HepG2 (cell line): Measurements from ENCODE around the gene ADGRB2. TPM values are rescaled to one million over a fixed set of nuclear protein-coding genes. Genes with fewer than 3 reads are reported as not detected.

Source experiments
- AKNA ChIP-seq: sonication (generic); formaldehyde crosslinking; IDR thresholded peaks from 2 replicates; pipeline ENCODE4 v1.4.0; 2020; ENCODE audit warnings: missing genetic modification reagents, borderline replicate concordance
- BRCA1 ChIP-seq: sonication (generic); formaldehyde crosslinking; IDR thresholded peaks from 2 replicates; pipeline ENCODE4 v1.4.0; 2020; ENCODE audit warnings: missing genetic modification reagents
- DPF2 ChIP-seq: sonication (generic); formaldehyde crosslinking; IDR thresholded peaks from 2 replicates; pipeline ENCODE4 v1.4.0; 2020; ENCODE audit warnings: mild to moderate bottlenecking, low read depth, missing genetic modification reagents, borderline replicate concordance
- ELF1 ChIP-seq: sonication (generic); formaldehyde crosslinking; IDR thresholded peaks from 2 replicates; pipeline ENCODE4 v1.4.0; 2020; ENCODE audit warnings: missing genetic modification reagents
- KAT8 ChIP-seq: IDR thresholded peaks from 2 replicates; pipeline ENCODE4 v1.6.1; 2016; ENCODE audit warnings: missing genetic modification reagents, missing compliant biosample characterization
- MAF1 ChIP-seq: sonication (generic); formaldehyde crosslinking; IDR thresholded peaks from 2 replicates; pipeline ENCODE4 v1.5.0; 2020; ENCODE audit warnings: missing genetic modification reagents, borderline replicate concordance
- MEIS2 ChIP-seq: sonication (generic); formaldehyde crosslinking; IDR thresholded peaks from 2 replicates; pipeline ENCODE4 v1.9.0; 2021; ENCODE audit warnings: mild to moderate bottlenecking, missing genetic modification reagents
- MTA1 ChIP-seq: sonication (generic); formaldehyde crosslinking; IDR thresholded peaks from 2 replicates; pipeline ENCODE4 v1.4.0; 2020; ENCODE audit warnings: missing genetic modification reagents, mild to moderate bottlenecking, borderline replicate concordance
- NCOR1 ChIP-seq: fragments of 200-600 bp; sonication (generic); IDR thresholded peaks from 2 replicates; pipeline ENCODE4 v1.7.0; 2017; ENCODE audit warnings: antibody characterized with exemption, low read length, borderline replicate concordance
- SALL1 ChIP-seq: sonication (generic); formaldehyde crosslinking; IDR thresholded peaks from 2 replicates; pipeline ENCODE4 v1.8.0; 2022; ENCODE audit warnings: mild to moderate bottlenecking, missing genetic modification reagents
- STAT5B ChIP-seq: sonication (generic); formaldehyde crosslinking; IDR thresholded peaks from 2 replicates; pipeline ENCODE4 v1.4.0; 2020; ENCODE audit warnings: missing genetic modification reagents
- ZFP37 ChIP-seq: sonication (generic); formaldehyde crosslinking; IDR thresholded peaks from 2 replicates; pipeline ENCODE4 v1.4.0; 2020; ENCODE audit warnings: missing genetic modification reagents, borderline replicate concordance
- ZNF12 ChIP-seq: sonication (generic); formaldehyde crosslinking; IDR thresholded peaks from 2 replicates; pipeline ENCODE4 v1.5.0; 2020; ENCODE audit warnings: missing genetic modification reagents
- ZNF207 ChIP-seq: fragments of 450-650 bp; IDR thresholded peaks from 2 replicates; pipeline ENCODE4 v1.6.1; 2016; ENCODE audit warnings: antibody characterized with exemption, borderline replicate concordance
- ZNF331 ChIP-seq: sonication (generic); formaldehyde crosslinking; IDR thresholded peaks from 2 replicates; pipeline ENCODE4 v1.4.0; 2020; ENCODE audit warnings: missing genetic modification reagents
- ZNF510 ChIP-seq: sonication (generic); formaldehyde crosslinking; IDR thresholded peaks from 2 replicates; pipeline ENCODE4 v1.4.0; 2020; ENCODE audit warnings: low read depth, mild to moderate bottlenecking, missing genetic modification reagents
- ZSCAN12 ChIP-seq: sonication (generic); formaldehyde crosslinking; IDR thresholded peaks from 2 replicates; pipeline ENCODE4 v1.9.0; 2021; ENCODE audit warnings: mild to moderate bottlenecking, missing genetic modification reagents
- polyA plus RNA-seq, 8 experiments: library from polyadenylated mRNA; depleted of rRNA in 3 of 8; stranded (reverse) in 7 of 8; unstranded in 1 of 8; fragments of >200 nt; fragmentation: Illumina TruSeq in 4 of 8; extraction: Trizol in 4 of 8; gene quantifications; 2 replicates each; pipeline versions ENCODE4 v1.2.1 to v1.2.3, GENCODE V29; 2011 to 2016; ENCODE audit warnings: low read depth in 4 of 8, missing spikeins in 1 of 8, mixed read lengths in 1 of 8; ENCODE audit not compliant: insufficient read depth in 1 of 8
- total RNA-seq, 5 experiments: library from RNA; depleted of rRNA; stranded (reverse); fragments of >200 nt; fragmentation: Illumina TruSeq; extraction: Trizol; gene quantifications; 2 replicates each; pipeline ENCODE4 v1.2.3, GENCODE V29; 2016; ENCODE audit warnings: low read depth in 1 of 5
- TF ChIP-seq, protein P1 (sequence below): sonication (generic); formaldehyde crosslinking; IDR thresholded peaks from 2 replicates; pipeline ENCODE4 v1.8.1; 2023; ENCODE audit warnings: mild to moderate bottlenecking, missing genetic modification reagents
- TF ChIP-seq, protein P2 (sequence below): sonication (generic); formaldehyde crosslinking; IDR thresholded peaks from 2 replicates; pipeline ENCODE4 v1.8.1; 2022; ENCODE audit warnings: low read depth, mild to moderate bottlenecking, missing genetic modification reagents
- TF ChIP-seq, protein P3 (sequence below): sonication (generic); formaldehyde crosslinking; conservative IDR thresholded peaks from 2 replicates; pipeline ENCODE4 v1.8.0; 2022; ENCODE audit warnings: low read depth, missing genetic modification reagents

ADGRB2 gene
- total and polyA plus RNA-seq, 2 of the 13 experiments (the other 11 are each of a cell fraction or from before 2014, with no cell fraction given), result 0.03 to 0.09 TPM

- TF ChIP-seq, protein P1, sequence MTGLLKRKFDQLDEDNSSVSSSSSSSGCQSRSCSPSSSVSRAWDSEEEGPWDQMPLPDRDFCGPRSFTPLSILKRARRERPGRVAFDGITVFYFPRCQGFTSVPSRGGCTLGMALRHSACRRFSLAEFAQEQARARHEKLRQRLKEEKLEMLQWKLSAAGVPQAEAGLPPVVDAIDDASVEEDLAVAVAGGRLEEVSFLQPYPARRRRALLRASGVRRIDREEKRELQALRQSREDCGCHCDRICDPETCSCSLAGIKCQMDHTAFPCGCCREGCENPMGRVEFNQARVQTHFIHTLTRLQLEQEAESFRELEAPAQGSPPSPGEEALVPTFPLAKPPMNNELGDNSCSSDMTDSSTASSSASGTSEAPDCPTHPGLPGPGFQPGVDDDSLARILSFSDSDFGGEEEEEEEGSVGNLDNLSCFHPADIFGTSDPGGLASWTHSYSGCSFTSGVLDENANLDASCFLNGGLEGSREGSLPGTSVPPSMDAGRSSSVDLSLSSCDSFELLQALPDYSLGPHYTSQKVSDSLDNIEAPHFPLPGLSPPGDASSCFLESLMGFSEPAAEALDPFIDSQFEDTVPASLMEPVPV, result no peak
- TF ChIP-seq ZSCAN12 (peak; percentile 97), ELF1 (CRISPR knock-in tag) (no peak), ZNF207 (no peak), MAF1 (CRISPR knock-in tag) (peak; percentile 83; the same call in 1 of the 2 replicates), AKNA (CRISPR knock-in tag) (peak; percentile 88; the same call in 1 of the 2 replicates), KAT8 (0 out of 2 replicates have a peak, but pooled peaks have one; percentile 27), DPF2 (CRISPR knock-in tag) (no peak), ZNF510 (CRISPR knock-in tag) (no peak), NCOR1 (no peak), BRCA1 (CRISPR knock-in tag) (peak; percentile 89; the same call in 1 of the 2 replicates), MTA1 (CRISPR knock-in tag) (no peak), ZNF331 (CRISPR knock-in tag) (peak; percentile 87), MEIS2 (CRISPR knock-in tag) (peak; percentile 87), ZFP37 (peak; percentile 88), STAT5B (CRISPR knock-in tag) (peak; percentile 94), ZNF12 (peak; percentile 54; the same call in 1 of the 2 replicates), SALL1 (CRISPR knock-in tag) (peak; percentile 65; the same call in 1 of the 2 replicates)
- TF ChIP-seq, protein P2, sequence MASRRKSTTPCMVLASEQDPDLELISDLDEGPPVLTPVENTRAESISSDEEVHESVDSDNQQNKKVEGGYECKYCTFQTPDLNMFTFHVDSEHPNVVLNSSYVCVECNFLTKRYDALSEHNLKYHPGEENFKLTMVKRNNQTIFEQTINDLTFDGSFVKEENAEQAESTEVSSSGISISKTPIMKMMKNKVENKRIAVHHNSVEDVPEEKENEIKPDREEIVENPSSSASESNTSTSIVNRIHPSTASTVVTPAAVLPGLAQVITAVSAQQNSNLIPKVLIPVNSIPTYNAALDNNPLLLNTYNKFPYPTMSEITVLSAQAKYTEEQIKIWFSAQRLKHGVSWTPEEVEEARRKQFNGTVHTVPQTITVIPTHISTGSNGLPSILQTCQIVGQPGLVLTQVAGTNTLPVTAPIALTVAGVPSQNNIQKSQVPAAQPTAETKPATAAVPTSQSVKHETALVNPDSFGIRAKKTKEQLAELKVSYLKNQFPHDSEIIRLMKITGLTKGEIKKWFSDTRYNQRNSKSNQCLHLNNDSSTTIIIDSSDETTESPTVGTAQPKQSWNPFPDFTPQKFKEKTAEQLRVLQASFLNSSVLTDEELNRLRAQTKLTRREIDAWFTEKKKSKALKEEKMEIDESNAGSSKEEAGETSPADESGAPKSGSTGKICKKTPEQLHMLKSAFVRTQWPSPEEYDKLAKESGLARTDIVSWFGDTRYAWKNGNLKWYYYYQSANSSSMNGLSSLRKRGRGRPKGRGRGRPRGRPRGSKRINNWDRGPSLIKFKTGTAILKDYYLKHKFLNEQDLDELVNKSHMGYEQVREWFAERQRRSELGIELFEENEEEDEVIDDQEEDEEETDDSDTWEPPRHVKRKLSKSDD (CRISPR knock-in tag), result no peak
- TF ChIP-seq, protein P3, sequence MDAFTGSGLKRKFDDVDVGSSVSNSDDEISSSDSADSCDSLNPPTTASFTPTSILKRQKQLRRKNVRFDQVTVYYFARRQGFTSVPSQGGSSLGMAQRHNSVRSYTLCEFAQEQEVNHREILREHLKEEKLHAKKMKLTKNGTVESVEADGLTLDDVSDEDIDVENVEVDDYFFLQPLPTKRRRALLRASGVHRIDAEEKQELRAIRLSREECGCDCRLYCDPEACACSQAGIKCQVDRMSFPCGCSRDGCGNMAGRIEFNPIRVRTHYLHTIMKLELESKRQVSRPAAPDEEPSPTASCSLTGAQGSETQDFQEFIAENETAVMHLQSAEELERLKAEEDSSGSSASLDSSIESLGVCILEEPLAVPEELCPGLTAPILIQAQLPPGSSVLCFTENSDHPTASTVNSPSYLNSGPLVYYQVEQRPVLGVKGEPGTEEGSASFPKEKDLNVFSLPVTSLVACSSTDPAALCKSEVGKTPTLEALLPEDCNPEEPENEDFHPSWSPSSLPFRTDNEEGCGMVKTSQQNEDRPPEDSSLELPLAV (CRISPR knock-in tag), result no peak
Measured at GRCh38 chr1:31723828-31724359, 40.2 kb downstream of the ADGRB2 start (continued).
